Measurements from ENCODE around the gene DNAJC12.

The DNAJC12 gene

GRCh38 chr10:67760272-67760671 is 77.7 kb downstream of the DNAJC12 start:
- TF ChIP-seq TCF4 (CRISPR knock-in tag; IDR thresholded peaks at IDR 0.05; ENCODE audit: borderline replicate concordance) (no peak), PPARA (CRISPR knock-in tag; IDR thresholded peaks at IDR 0.05; ENCODE audit: borderline replicate concordance) (no peak), ZNF8 (CRISPR knock-in tag; IDR thresholded peaks at IDR 0.05) (no peak), CSDC2 (CRISPR knock-in tag; IDR thresholded peaks at IDR 0.05) (no peak), SNAI2 (CRISPR knock-in tag; IDR thresholded peaks at IDR 0.05) (no peak), ZC3H10 (CRISPR knock-in tag; IDR thresholded peaks at IDR 0.05) (no peak), ARNTL (CRISPR knock-in tag; IDR thresholded peaks at IDR 0.05; ENCODE audit: borderline replicate concordance, low read depth) (no peak), TSHZ2 (CRISPR knock-in tag; IDR thresholded peaks at IDR 0.05) (no peak), ESRRG (CRISPR knock-in tag; IDR thresholded peaks at IDR 0.05) (no peak), CREB5 (CRISPR knock-in tag; IDR thresholded peaks at IDR 0.05; ENCODE audit: low read depth) (no peak), TOX (CRISPR knock-in tag; IDR thresholded peaks at IDR 0.05; ENCODE audit: borderline replicate concordance) (no peak), ZNF565 (CRISPR knock-in tag; conservative IDR thresholded peaks at IDR 0.05; ENCODE audit: low read depth) (no peak), ZNF70 (CRISPR knock-in tag; IDR thresholded peaks at IDR 0.05) (no peak), ISL1 (CRISPR knock-in tag; IDR thresholded peaks at IDR 0.05) (no peak)
- no peak for ATAC-seq

All from SK-N-SH treated with all-trans-retinoic acid at 6 μM for 48 hours (cell line).